GM23248 (cell line): ENCODE data around the gene TTC22. TPM values are rescaled to one million over a fixed set of nuclear protein-coding genes. Genes with fewer than 3 reads are reported as not detected.

ENCODE experiments used
- DNase-seq: peaks from one replicate; pipeline ENCODE4 v3.0.0-alpha.2; 2015
- H2AFZ ChIP-seq: fragments of 200-600 bp; sonication (generic); 2 replicates; pipeline ENCODE4 v1.6.1; 2016; ENCODE audit warnings: antibody characterized with exemption
- H3F3A ChIP-seq: fragments of 200-600 bp; sonication (generic); 2 replicates; pipeline ENCODE4 v1.6.1; 2016; ENCODE audit warnings: mild to moderate bottlenecking, antibody characterized with exemption, mixed run types; ENCODE audit not compliant: insufficient read depth
- H3K27ac ChIP-seq: fragments of 200-600 bp; sonication (generic); 2 replicates; pipeline ENCODE4 v1.5.1; 2016; ENCODE audit warnings: mild to moderate bottlenecking
- H3K27me3 ChIP-seq: fragments of 200-600 bp; sonication (generic); replicated peaks from 2 replicates; pipeline ENCODE4 v1.6.1; 2016; ENCODE audit warnings: mild to moderate bottlenecking; ENCODE audit not compliant: insufficient read depth
- H3K36me3 ChIP-seq: fragments of 200-600 bp; sonication (generic); 2 replicates; pipeline ENCODE4 v1.6.1; 2016; ENCODE audit warnings: low read depth, mild to moderate bottlenecking
- H3K4me1 ChIP-seq: fragments of 200-600 bp; sonication (generic); 2 replicates; pipeline ENCODE4 v1.6.1; 2016; ENCODE audit warnings: mild to moderate bottlenecking; ENCODE audit not compliant: insufficient read depth
- H3K4me2 ChIP-seq: fragments of 200-600 bp; sonication (generic); one replicate; pipeline ENCODE4 v1.6.1; 2016; ENCODE audit warnings: mild to moderate bottlenecking; ENCODE audit not compliant: unreplicated experiment
- H3K4me3 ChIP-seq: fragments of 200-600 bp; sonication (generic); 2 replicates; pipeline ENCODE4 v1.5.1; 2016; ENCODE audit warnings: mild to moderate bottlenecking
- H3K79me2 ChIP-seq: fragments of 200-600 bp; sonication (generic); 2 replicates; pipeline ENCODE4 v1.6.1; 2016; ENCODE audit warnings: mild to moderate bottlenecking; ENCODE audit not compliant: insufficient read depth
- H3K9ac ChIP-seq: fragments of 200-600 bp; sonication (generic); 2 replicates; pipeline ENCODE4 v1.6.1; 2016; ENCODE audit warnings: mild to moderate bottlenecking
- H3K9me2 ChIP-seq: fragments of 200-600 bp; sonication (generic); 2 replicates; pipeline ENCODE4 v1.6.1; 2016; ENCODE audit warnings: mixed run types, mild to moderate bottlenecking, moderate library complexity; ENCODE audit not compliant: insufficient read depth
- H3K9me3 ChIP-seq: fragments of 200-600 bp; sonication (generic); one replicate; pipeline ENCODE4 v1.6.1; 2017; ENCODE audit warnings: low read depth
- H4K20me1 ChIP-seq: fragments of 200-600 bp; sonication (generic); 2 replicates; pipeline ENCODE4 v1.6.0; 2016; ENCODE audit not compliant: insufficient read depth
- EZH2 ChIP-seq: fragments of 200-600 bp; sonication (generic); IDR thresholded peaks from 2 replicates; pipeline ENCODE4 v1.6.1; 2018; ENCODE audit warnings: antibody characterized with exemption, mild to moderate bottlenecking; ENCODE audit not compliant: insufficient read depth, poor library complexity, severe bottlenecking
- EZH2phosphoT487 ChIP-seq: fragments of 200-600 bp; sonication (generic); IDR thresholded peaks from 2 replicates; pipeline ENCODE4 v1.6.1; 2018; ENCODE audit warnings: antibody characterized with exemption, moderate library complexity, mild to moderate bottlenecking, low read depth; ENCODE audit not compliant: insufficient read depth
- WGBS, 2 experiments: methylation state at CpG; one replicate each; pipeline ENCODE4 v1.1.6; 2015 to 2017; ENCODE audit warnings: low lambda C conversion rate in 2 of 2, low coverage in 1 of 2; ENCODE audit errors: missing lambda C conversion rate in 2 of 2; 5-methylcytosine and 5-hydroxymethylcytosine counted together
- in situ Hi-C: fragments of 300-500 bp; cut with MboI; formaldehyde crosslinking; loops from 2 replicates; pipeline ENCODE4 v1.15.0; 2020
- polyA plus RNA-seq: library from polyadenylated mRNA; unstranded; fragments of >200 nt; fragmentation: Nextera tagmentation; extraction: Ambion mirVana; gene quantifications from 2 replicates; pipeline ENCODE4 v1.2.1, GENCODE V29; 2016
- total RNA-seq: library from RNA; depleted of rRNA; stranded (reverse); fragments of >200 nt; shearing (Covaris generic); gene quantifications from 2 replicates; pipeline ENCODE4 v1.2.3, GENCODE V29; 2014

The TTC22 gene
- total and polyA plus RNA-seq, 2 experiments from 2014 or later = not detected

DNA sequence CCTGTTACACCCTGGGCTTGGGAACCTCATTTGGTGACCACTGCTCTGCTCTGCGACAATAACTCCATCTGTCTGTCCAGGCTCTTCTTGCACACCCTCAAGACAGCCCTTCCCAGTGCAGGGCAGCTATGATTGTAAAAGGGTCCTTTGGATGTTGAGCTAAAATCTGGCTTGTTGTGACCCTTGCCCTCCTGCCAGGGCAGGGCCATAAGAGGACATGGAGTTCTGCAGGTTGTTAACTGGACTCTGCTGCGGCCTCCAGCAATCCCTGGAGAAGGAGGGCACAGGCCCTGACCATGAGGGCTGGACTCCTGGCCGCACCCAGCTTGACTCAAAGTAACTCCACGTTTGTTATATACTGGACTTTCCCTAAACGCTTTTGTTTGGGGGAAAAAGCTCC lies 44.6 kb upstream of the TTC22 start:
- peaks cover 13% of the 10 kb centered on the region for H3K4me1 ChIP-seq
- 85 to 86% methylated on average over 5 of the region's 5 CpGs for WGBS, 2 experiments
- no peak overlapping the region for H3K4me3 ChIP-seq
- H3F3A ChIP-seq = peaks cover 15% of the 10 kb centered on the region
- no peak overlapping the region for H3K27ac ChIP-seq
- H3K79me2 ChIP-seq = no peaks in the 10 kb centered on the region
- H4K20me1 ChIP-seq = no peaks in the 10 kb centered on the region
- DNase-seq = no peak
- H3K9ac ChIP-seq = no peak overlapping the region
- H3K36me3 ChIP-seq = no peaks in the 10 kb centered on the region
- H3K4me2 ChIP-seq = no peak overlapping the region
- TF ChIP-seq EZH2phosphoT487 (no peak), EZH2 (no peak)
- H3K9me2 ChIP-seq = no peaks in the 10 kb centered on the region
- in situ Hi-C loops = no loop called here
- H3K27me3 ChIP-seq = no peaks in the 10 kb centered on the region
- no peaks in the 10 kb centered on the region for H3K9me3 ChIP-seq
- H2AFZ ChIP-seq = no peak overlapping the region

DNA sequence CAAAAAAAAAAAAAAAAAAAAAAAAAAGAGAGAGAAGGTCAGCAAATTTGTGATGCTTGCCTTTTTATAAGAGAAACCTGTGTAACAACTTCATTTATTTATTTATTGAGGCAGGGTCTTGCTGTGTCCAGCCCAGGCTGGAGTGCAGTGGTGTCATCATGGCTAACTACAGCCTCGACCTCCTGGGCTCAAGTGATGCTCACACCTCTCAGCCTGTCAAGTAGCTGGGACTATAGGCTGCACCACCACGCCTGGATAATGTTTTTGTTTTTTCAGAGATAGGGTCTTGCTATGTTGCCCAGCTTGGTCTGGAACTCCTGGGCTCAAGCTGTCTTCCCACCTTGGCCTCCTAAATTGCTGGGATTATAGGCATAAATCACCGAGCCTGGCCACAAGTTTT lies 43.4 kb upstream of the TTC22 start:
- Histone ChIP-seq H3K4me3 (no peak overlapping the region), H3K4me1 (peaks cover 2% of the 10 kb centered on the region; the same call in 1 of the 2 replicates), H3K9me3 (no peaks in the 10 kb centered on the region), H4K20me1 (no peaks in the 10 kb centered on the region), H3K27ac (no peak overlapping the region), H3K36me3 (no peaks in the 10 kb centered on the region), H2AFZ (no peak overlapping the region), H3K9me2 (no peaks in the 10 kb centered on the region), H3K9ac (no peak overlapping the region), H3K27me3 (no peaks in the 10 kb centered on the region), H3K79me2 (no peaks in the 10 kb centered on the region), H3K4me2 (no peak overlapping the region), H3F3A (0 out of 2 replicates have a peak, but pooled peaks cover 3% of the 10 kb centered on the region)
- no peak for DNase-seq
- no peak for TF ChIP-seq EZH2
- no peak for TF ChIP-seq EZH2phosphoT487
- in situ Hi-C loops = no loop called here
- WGBS, 2 experiments = 90 to 91% methylated on average over 3 of the region's 3 CpGs

DNA sequence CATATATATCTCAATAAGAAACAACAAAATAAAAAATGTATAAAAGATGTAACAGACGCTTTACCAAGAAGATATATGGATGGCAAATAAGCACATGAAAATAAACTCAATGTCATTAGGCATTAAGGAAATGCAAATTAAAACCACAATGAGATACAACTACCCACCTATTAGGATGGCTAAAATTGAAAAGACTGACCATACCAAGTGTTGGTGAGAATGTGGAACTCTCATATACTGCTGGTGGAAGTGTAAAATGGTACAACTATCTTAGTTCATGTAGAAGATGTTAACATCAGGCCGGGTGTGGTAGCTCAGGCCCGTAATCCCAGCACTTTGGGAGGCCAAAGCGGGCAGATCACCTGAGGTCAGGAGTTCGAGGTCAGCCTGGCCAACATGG lies 42.3 kb upstream of the TTC22 start:
- in situ Hi-C loops = no loop called here
- DNase-seq = no peak

DNA sequence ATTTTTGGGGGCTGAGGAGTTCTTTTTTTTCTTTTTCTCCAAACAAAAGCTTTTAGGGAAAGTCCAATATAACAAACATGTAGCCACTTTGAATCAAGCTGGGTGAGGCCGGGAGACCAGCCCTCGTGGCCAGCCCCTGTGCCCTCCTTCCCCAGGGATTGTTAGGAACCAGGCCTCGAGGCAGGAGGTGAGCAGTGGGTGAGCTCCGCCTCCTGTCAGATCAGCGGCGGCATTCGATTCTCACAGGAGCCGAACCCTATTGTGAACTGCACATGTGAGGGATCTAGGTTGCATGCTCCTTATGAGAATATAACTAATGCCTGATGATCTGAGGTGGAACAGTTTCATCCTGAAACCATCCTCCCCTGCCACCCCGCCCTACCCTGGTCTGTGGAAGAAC lies 41.8 kb upstream of the TTC22 start:
- H4K20me1 ChIP-seq = no peaks in the 10 kb centered on the region
- no peaks in the 10 kb centered on the region for H3K9me2 ChIP-seq
- no peak overlapping the region for H3K4me2 ChIP-seq
- H3K36me3 ChIP-seq = no peaks in the 10 kb centered on the region
- no peaks in the 10 kb centered on the region for H3K27me3 ChIP-seq
- no peak for TF ChIP-seq EZH2phosphoT487
- TF ChIP-seq EZH2 = no peak
- no peak overlapping the region for H3K4me3 ChIP-seq
- no peak overlapping the region for H3K9ac ChIP-seq
- 83 to 87% methylated on average over 9 of the region's 9 CpGs for whole genome bisulfite sequencing, 2 experiments
- in situ Hi-C loops = no loop called here
- no peaks in the 10 kb centered on the region for H3K9me3 ChIP-seq
- no peaks in the 10 kb centered on the region for H3K79me2 ChIP-seq
- no peak for DNase-seq
- H3F3A ChIP-seq = no peaks in the 10 kb centered on the region
- no peaks in the 10 kb centered on the region for H3K4me1 ChIP-seq
- H2AFZ ChIP-seq = no peak overlapping the region
- no peak overlapping the region for H3K27ac ChIP-seq

More for the DNA sequence above, 42.3 kb upstream of the TTC22 start:
- H3K4me1 ChIP-seq = no peaks in the 10 kb centered on the region
- H4K20me1 ChIP-seq = no peaks in the 10 kb centered on the region
- no peak overlapping the region for H3K4me3 ChIP-seq
- 95 to 97% methylated on average over 5 of the region's 5 CpGs for WGBS, 2 experiments
- H3K27ac ChIP-seq = no peak overlapping the region
- no peaks in the 10 kb centered on the region for H3K79me2 ChIP-seq
- no peaks in the 10 kb centered on the region for H3K36me3 ChIP-seq
- no peaks in the 10 kb centered on the region for H3K27me3 ChIP-seq
- H3K9ac ChIP-seq = no peak overlapping the region
- no peak for TF ChIP-seq EZH2phosphoT487
- no peak for TF ChIP-seq EZH2
- H3K4me2 ChIP-seq = no peak overlapping the region
- H3K9me2 ChIP-seq = no peaks in the 10 kb centered on the region
- no peaks in the 10 kb centered on the region for H3F3A ChIP-seq
- no peak overlapping the region for H2AFZ ChIP-seq
- H3K9me3 ChIP-seq = no peaks in the 10 kb centered on the region

DNA sequence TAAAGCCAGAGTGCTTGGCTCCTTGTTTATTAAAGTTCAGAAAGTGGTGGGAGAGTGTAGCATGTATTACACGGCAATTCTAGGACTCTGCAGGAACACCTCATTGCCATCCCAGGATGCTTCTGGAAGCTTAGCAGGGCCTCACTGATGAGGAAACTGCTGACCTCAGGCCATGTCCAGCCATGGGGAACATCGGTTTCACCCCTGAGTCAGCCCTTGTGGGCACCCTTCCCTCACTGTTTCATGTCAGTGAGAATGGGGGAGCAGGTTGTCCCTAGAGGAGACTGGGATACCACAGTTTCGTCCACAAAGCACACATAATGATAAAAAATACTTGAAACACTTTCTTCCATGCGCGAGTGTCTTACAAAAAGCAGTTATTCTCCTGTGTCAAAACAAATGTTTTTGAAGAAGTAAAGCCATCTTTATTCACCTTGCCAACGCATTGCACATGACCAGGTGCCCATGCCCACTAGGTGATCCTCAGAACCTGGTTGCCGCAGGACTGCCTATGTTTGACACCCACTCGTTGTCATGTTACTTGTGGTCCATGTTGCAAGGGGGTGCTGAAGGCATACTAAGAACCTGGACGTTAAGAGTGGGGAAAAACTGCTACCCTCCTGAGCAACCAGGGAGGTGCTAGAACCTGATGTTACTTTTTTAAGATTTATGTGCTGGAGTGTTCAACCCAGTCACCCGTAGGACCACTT lies 41.2 kb upstream of the TTC22 start:
- H3K9ac ChIP-seq = no peak overlapping the region
- H3K9me3 ChIP-seq = no peaks in the 10 kb centered on the region
- no peak overlapping the region for H3K4me2 ChIP-seq
- DNase-seq = no peak
- no peaks in the 10 kb centered on the region for H3K4me1 ChIP-seq
- WGBS, 2 experiments = 93 to 94% methylated on average over 10 of the region's 10 CpGs
- H3F3A ChIP-seq = no peaks in the 10 kb centered on the region
- H2AFZ ChIP-seq = no peak overlapping the region
- H3K27ac ChIP-seq = no peak overlapping the region
- TF ChIP-seq EZH2 = no peak
- no peak for TF ChIP-seq EZH2phosphoT487
- no peaks in the 10 kb centered on the region for H3K27me3 ChIP-seq
- no peaks in the 10 kb centered on the region for H4K20me1 ChIP-seq
- H3K4me3 ChIP-seq = no peak overlapping the region
- no peaks in the 10 kb centered on the region for H3K36me3 ChIP-seq
- in situ Hi-C loops = no loop called here
- no peaks in the 10 kb centered on the region for H3K79me2 ChIP-seq
- H3K9me2 ChIP-seq = no peaks in the 10 kb centered on the region
